Left lung (tissue), 10 donors: Measurements from ENCODE around the gene MFSD2A. TPM values are rescaled to one million over a fixed set of nuclear protein-coding genes. Genes with fewer than 3 reads are reported as not detected.
A peak's percentile ranks its signal among the peaks of the same experiment; 100 is the strongest.

Experiments
- ATAC-seq: fragments of 200-7000 bp; cut with Tn5 transposase; one replicate; pipeline ENCODE4 v1.9.1; 2020; ENCODE audit warnings: moderate library complexity
- DNase-seq, 4 donors: peaks; one replicate each; pipeline ENCODE4 v3.0.0-alpha.2; 2013 to 2020
- H3K27ac ChIP-seq, 2 donors: fragments of 200-600 bp; sonication (generic) in 1 of 2; one replicate each; pipeline versions ENCODE4 v1.5.0 to v1.8.0; 2020 to 2021
- H3K27me3 ChIP-seq, 2 donors: fragments of 200-600 bp; sonication (generic) in 1 of 2; one replicate each; pipeline versions ENCODE4 v1.5.0 to v1.8.0; 2020 to 2021
- H3K36me3 ChIP-seq, 2 donors: fragments of 200-600 bp; sonication (generic) in 1 of 2; one replicate each; pipeline versions ENCODE4 v1.5.0 to v1.8.0; 2020 to 2021
- H3K4me1 ChIP-seq, 2 donors: fragments of 200-600 bp; one replicate each; pipeline ENCODE4 v1.8.0; 2021
- H3K4me3 ChIP-seq, 2 donors: fragments of 200-600 bp; sonication (generic) in 1 of 2; one replicate each; pipeline versions ENCODE4 v1.5.0 to v1.8.0; 2020 to 2021; ENCODE audit warnings: mild to moderate bottlenecking in 1 of 2
- H3K9me3 ChIP-seq, 2 donors: fragments of 200-600 bp; sonication (generic) in 1 of 2; one replicate each; pipeline versions ENCODE4 v1.5.0 to v1.8.0; 2020 to 2021
- intact Hi-C, 2 donors: fragments of 100-400 bp; cut with DNase I; formaldehyde crosslinking; loops; one replicate each; pipeline versions ENCODE4 v1.11.2 to v1.14.2; 2022
- polyA plus RNA-seq, 6 donors: library from polyadenylated mRNA; unstranded; fragments of 120-200 nt; gene quantifications; one replicate each; pipeline ENCODE4 v1.2.1, GENCODE V29; 2013; ENCODE audit not compliant: insufficient read length in 6 of 6
- total RNA-seq, 2 donors: library from RNA; stranded (reverse); fragmentation: NEBNext Ultra II Directional; extraction: Animal tissue kit (Norgen Biotek cat#: 25700); gene quantifications; one replicate each; pipeline ENCODE4 v1.2.1, GENCODE V29; 2021
- TF ChIP-seq, protein P1 (sequence below), 2 donors: fragments of 200-600 bp; sonication (generic) in 1 of 2; IDR thresholded peaks; one replicate each; pipeline versions ENCODE4 v1.5.0 to v1.8.0; 2021; ENCODE audit warnings: antibody characterized with exemption in 2 of 2
- donor health status: DM: no; HTN: yes; CAD: no.
- donor health status: DM: no; HTN: no; CAD: no.

Gene MFSD2A
- total and polyA plus RNA-seq, 8 donors: 56.3 to 214 (median 135) TPM

DNA sequence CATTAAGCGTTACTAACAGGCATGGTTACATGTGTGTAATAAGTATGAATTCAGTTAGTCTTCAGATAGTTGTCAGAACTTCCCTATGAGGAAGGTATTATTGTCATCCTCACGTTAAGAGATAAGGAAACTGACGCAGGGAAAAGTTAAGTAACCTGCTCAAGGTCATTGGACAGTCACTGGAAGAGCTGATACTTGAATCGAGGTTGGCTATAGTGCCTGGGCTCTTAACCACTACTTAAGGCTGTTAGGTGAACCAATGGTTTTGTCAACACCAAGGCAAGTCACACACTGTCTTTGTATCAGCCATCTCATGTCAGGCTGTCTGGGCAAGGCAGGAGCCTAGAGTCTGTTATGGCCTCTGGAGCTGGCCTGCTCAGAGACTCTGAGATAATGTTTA is 16.2 kb downstream of the MFSD2A start:
- peak; percentile 36 for ATAC-seq
- no peaks in the 10 kb centered on the region for H3K9me3 ChIP-seq
- H3K27ac ChIP-seq: peak overlapping the region in 1 of 2 donors; percentile 45
- intact Hi-C loops: loop anchor here in 1 of 2 donors (5.0 kb wide), 2 partner anchors 49 to 154 kb away; no protein-coding TSS in a partner anchor
- H3K36me3 ChIP-seq: peaks cover 0 to 42% of the 10 kb centered on the region in 2 donors
- no peaks in the 10 kb centered on the region for H3K27me3 ChIP-seq
- TF ChIP-seq, protein P1, sequence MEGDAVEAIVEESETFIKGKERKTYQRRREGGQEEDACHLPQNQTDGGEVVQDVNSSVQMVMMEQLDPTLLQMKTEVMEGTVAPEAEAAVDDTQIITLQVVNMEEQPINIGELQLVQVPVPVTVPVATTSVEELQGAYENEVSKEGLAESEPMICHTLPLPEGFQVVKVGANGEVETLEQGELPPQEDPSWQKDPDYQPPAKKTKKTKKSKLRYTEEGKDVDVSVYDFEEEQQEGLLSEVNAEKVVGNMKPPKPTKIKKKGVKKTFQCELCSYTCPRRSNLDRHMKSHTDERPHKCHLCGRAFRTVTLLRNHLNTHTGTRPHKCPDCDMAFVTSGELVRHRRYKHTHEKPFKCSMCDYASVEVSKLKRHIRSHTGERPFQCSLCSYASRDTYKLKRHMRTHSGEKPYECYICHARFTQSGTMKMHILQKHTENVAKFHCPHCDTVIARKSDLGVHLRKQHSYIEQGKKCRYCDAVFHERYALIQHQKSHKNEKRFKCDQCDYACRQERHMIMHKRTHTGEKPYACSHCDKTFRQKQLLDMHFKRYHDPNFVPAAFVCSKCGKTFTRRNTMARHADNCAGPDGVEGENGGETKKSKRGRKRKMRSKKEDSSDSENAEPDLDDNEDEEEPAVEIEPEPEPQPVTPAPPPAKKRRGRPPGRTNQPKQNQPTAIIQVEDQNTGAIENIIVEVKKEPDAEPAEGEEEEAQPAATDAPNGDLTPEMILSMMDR (IDR thresholded peaks at IDR 0.05): no peak
- peaks cover 0 to 35% of the 10 kb centered on the region in 2 donors for H3K4me1 ChIP-seq
- H3K4me3 ChIP-seq: no peak overlapping the region
- no peak for DNase-seq

DNA sequence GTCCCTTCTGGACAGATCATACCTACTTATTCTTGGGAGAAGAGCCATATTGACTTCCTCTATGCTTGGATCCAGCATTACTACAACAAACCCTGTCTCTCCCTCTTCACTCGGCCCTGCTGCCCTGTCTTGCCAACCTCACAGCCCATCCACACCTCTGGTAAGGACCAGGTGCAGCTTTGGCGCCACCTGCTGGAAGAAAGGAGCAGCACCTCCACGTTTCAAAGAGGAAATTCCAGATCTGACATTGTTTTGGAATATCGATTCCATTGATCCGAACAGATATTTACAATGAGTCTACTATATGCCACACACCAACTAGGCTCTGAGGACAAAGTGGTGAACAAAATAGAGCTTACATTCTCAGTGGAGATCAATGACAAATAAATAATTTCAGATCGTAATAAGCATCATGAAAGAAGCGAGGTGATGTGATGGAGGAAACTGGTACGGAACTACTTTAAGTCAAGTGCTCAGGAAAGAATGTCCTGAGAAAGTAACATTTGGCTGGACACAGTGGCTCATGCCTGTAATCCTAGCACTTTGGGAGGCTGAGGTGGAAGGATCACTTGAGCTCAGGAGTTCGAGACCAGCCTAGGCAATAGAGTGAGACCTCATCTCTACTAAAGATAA is 18.7 kb downstream of the MFSD2A start:
- peaks cover 0 to 21% of the 10 kb centered on the region in 2 donors for H3K4me1 ChIP-seq
- H3K27me3 ChIP-seq: no peaks in the 10 kb centered on the region
- intact Hi-C loops: loop anchor here in 1 of 2 donors (5.0 kb wide), 2 partner anchors 51 to 156 kb away; no protein-coding TSS in a partner anchor
- H3K4me3 ChIP-seq: no peak overlapping the region
- ATAC-seq: peak; percentile 66
- H3K36me3 ChIP-seq: peaks cover 0 to 17% of the 10 kb centered on the region in 2 donors
- TF ChIP-seq, protein P1 (IDR thresholded peaks at IDR 0.05): peak; percentile 88 to 95
- no peaks in the 10 kb centered on the region for H3K9me3 ChIP-seq
- DNase-seq: peak; percentile 51 to 92 (median 74)
- H3K27ac ChIP-seq: no peak overlapping the region

DNA sequence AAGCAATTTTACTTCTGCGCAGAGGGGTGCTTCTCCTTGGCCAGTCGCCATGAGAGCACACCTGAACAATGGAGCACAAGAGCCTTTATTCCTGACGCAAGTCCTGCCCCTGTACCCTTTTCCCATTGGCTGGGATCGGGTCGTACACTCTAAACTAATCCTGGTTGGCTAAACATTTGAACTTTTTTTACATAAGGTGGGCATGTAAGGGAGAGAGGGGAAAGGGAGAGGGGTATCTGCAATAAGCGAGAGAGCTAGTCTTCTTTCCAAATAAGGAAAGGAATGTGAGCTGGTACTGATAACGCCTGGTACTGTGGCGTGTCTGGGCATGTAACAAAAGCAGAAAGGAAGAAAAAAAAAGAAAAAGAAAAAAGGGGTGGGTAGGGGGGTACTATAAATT is 21.8 kb downstream of the MFSD2A start:
- TF ChIP-seq, protein P1 (IDR thresholded peaks at IDR 0.05): no peak
- intact Hi-C loops: no loop called here
- no peak overlapping the region for H3K4me3 ChIP-seq

DNA sequence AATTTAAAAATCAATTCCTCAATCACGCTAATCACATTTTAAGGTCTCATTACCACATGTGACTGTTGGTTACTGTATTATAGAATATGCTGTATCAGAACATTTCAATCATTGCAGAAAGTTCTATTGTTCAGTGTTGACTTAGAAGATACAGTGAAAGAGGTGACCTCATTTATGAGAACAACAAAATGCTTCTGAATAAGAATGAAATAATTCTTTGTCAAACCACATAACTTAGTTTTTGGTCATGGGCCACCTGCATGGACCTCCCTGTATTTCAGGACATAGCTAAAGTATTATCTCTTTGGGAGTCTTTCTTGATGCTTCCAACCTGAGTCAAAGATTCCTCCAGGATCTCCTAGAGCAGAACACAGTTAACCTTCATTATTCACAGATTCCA is 22.3 kb downstream of the MFSD2A start:
- Histone ChIP-seq H3K4me3 (no peak overlapping the region), H3K4me1 (no peaks in the 10 kb centered on the region), H3K9me3 (no peaks in the 10 kb centered on the region), H3K27me3 (no peaks in the 10 kb centered on the region), H3K36me3 (no peaks in the 10 kb centered on the region), H3K27ac (no peak overlapping the region)
- no peak for DNase-seq
- TF ChIP-seq, protein P1 (IDR thresholded peaks at IDR 0.05): no peak
- ATAC-seq: no peak
- intact Hi-C loops: no loop called here

More for the DNA sequence above, 21.8 kb downstream of the MFSD2A start:
- H3K27me3 ChIP-seq: no peaks in the 10 kb centered on the region
- no peaks in the 10 kb centered on the region for H3K9me3 ChIP-seq
- no peak overlapping the region for H3K27ac ChIP-seq
- no peaks in the 10 kb centered on the region for H3K4me1 ChIP-seq
- ATAC-seq: no peak
- no peaks in the 10 kb centered on the region for H3K36me3 ChIP-seq
- no peak for DNase-seq

DNA sequence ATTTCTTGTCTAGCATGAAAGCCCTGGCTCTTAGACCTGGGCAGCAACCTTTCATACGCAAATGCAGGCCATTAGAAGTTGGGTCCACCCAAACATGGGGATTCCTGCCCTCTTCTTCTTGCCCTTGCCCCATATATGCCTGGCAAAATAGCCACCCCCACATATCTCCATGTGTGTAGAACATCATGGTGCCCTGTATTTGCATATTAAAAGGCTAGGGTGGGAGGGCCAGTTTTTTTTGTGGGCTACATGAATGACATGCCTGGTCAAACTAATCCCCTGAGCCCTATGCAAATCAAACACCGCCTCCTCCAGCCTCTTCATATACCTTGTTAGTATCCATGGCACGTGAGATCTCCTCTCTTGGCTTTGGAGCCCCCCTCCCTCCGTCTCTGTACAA is 24.7 kb downstream of the MFSD2A start:
- no peak overlapping the region for H3K4me3 ChIP-seq
- no peak overlapping the region for H3K27ac ChIP-seq
- H3K36me3 ChIP-seq: no peaks in the 10 kb centered on the region
- DNase-seq (no peak), ATAC-seq (no peak)
- TF ChIP-seq, protein P1 (IDR thresholded peaks at IDR 0.05): no peak
- H3K27me3 ChIP-seq: no peaks in the 10 kb centered on the region
- H3K9me3 ChIP-seq: no peaks in the 10 kb centered on the region
- no peaks in the 10 kb centered on the region for H3K4me1 ChIP-seq
- intact Hi-C loops: no loop called here
